Fibroblast of mammary gland (primary cell): ENCODE measurements around the gene SHCBP1L.
A peak's percentile ranks its signal among the peaks of the same experiment; 100 is the strongest.

Experiments
- DNase-seq: peaks from one replicate; pipeline ENCODE4 v3.0.0-alpha.2; 2010; ENCODE audit warnings: low read depth
- H3K4me3 ChIP-seq: 2 replicates; pipeline ENCODE4 v1.5.1; 2011; ENCODE audit warnings: low read depth, mild to moderate bottlenecking, low read length, moderate library complexity; ENCODE audit not compliant: control insufficient read depth
- CTCF ChIP-seq: conservative IDR thresholded peaks from 2 replicates; pipeline ENCODE4 v1.5.1; 2011; ENCODE audit warnings: low read depth, low read length, inconsistent platforms; ENCODE audit not compliant: control insufficient read depth, insufficient read depth

SHCBP1L gene

GRCh38 chr1:182927693-182928433 is 25.1 kb downstream of the SHCBP1L start:
- no peak for DNase-seq
- TF ChIP-seq CTCF, result no peak
- no peak overlapping the region for H3K4me3 ChIP-seq

- no peak for TF ChIP-seq CTCF
- no peak overlapping the region for H3K4me3 ChIP-seq
- DNase-seq, result no peak
Observed at GRCh38 chr1:182925661-182926060, 27.3 kb downstream of the SHCBP1L start.

GRCh38 chr1:182917378-182917777 is 35.6 kb downstream of the SHCBP1L start:
- no peak overlapping the region for H3K4me3 ChIP-seq
- no peak for TF ChIP-seq CTCF
- peak; percentile 57 for DNase-seq

- H3K4me3 ChIP-seq, result no peak overlapping the region
- TF ChIP-seq CTCF, result no peak
- no peak for DNase-seq
Observed at GRCh38 chr1:182913401-182913800, 39.6 kb downstream of the SHCBP1L start.

- TF ChIP-seq CTCF, result no peak
- no peak overlapping the region for H3K4me3 ChIP-seq
- no peak for DNase-seq
Observed at GRCh38 chr1:182910143-182910542, 42.8 kb downstream of the SHCBP1L start.

- TF ChIP-seq CTCF, result no peak
- no peak overlapping the region for H3K4me3 ChIP-seq
- no peak for DNase-seq
Observed at GRCh38 chr1:182909578-182909977, 43.4 kb downstream of the SHCBP1L start.
